ENCODE data around the gene MATCAP1.

MATCAP1 gene

GRCh38 chr16:67207249-67208091 is 23.7 kb upstream of the MATCAP1 start:
- H3K36me3 ChIP-seq (ENCODE audit: control insufficient read depth in 4 of 4, insufficient read depth in 4 of 4, low read length in 3 of 4) = peaks cover 0 to 30% (median 20%) of the 10 kb centered on the region in 4 experiments
- 98% methylated on average over 17 of the region's 21 CpGs for WGBS (ENCODE audit: insufficient coverage)
- H3K27ac ChIP-seq (ENCODE audit: insufficient read depth in 1 of 2, low read depth in 1 of 2, low read length in 2 of 2, poor library complexity in 1 of 2, severe bottlenecking in 2 of 2) = no peak overlapping the region

GRCh38 chr16:67206838-67207248 is 23.1 kb upstream of the MATCAP1 start:
- no peak overlapping the region for H3K27ac ChIP-seq (ENCODE audit: insufficient read depth in 1 of 2, low read depth in 1 of 2, low read length in 2 of 2, poor library complexity in 1 of 2, severe bottlenecking in 2 of 2)
- no peaks in the 10 kb centered on the region for H3K9me3 ChIP-seq (ENCODE audit: control extremely low read depth in 1 of 5, control insufficient read depth in 4 of 5, insufficient read depth in 2 of 5, low read depth in 1 of 5, low read length in 4 of 5)
- ChIA-PET POLR2A (no interaction called here), CTCF (interaction anchor here (1.0 to 4.0 kb wide), 2 partner anchors 13 to 21 kb away, joined by 3 to 17 read pairs; partner anchors contain the start of gene E2F4)
- H3K4me3 ChIP-seq (ENCODE audit: control insufficient read depth in 1 of 7, extremely low read depth in 1 of 7, insufficient read depth in 4 of 7, low read depth in 2 of 7, low read length in 6 of 7) = no peak overlapping the region
- 100% methylated on average over 3 of the region's 3 CpGs for whole genome bisulfite sequencing (ENCODE audit: insufficient coverage)
- DNase-seq = no peak
- H3K4me1 ChIP-seq (ENCODE audit: control extremely low read depth in 1 of 4, control insufficient read depth in 4 of 4, insufficient read depth in 4 of 4, low read length in 3 of 4) = no peaks in the 10 kb centered on the region
- no peaks in the 10 kb centered on the region for H3K27me3 ChIP-seq (replicated peaks in 2 of 5; ENCODE audit: control insufficient read depth in 4 of 5, insufficient read depth in 5 of 5, low read length in 4 of 5)
- peaks cover 2 to 37% (median 25%) of the 10 kb centered on the region in 4 experiments for H3K36me3 ChIP-seq (ENCODE audit: control insufficient read depth in 4 of 4, insufficient read depth in 4 of 4, low read length in 3 of 4)

More at GRCh38 chr16:67207249-67208091, 23.7 kb upstream of the MATCAP1 start:
- POLR2A ChIA-PET = no interaction called here
- Histone ChIP-seq H3K4me3 (ENCODE audit: control insufficient read depth in 1 of 7, extremely low read depth in 1 of 7, insufficient read depth in 4 of 7, low read depth in 2 of 7, low read length in 6 of 7) (no peak overlapping the region), H3K9me3 (ENCODE audit: control extremely low read depth in 1 of 5, control insufficient read depth in 4 of 5, insufficient read depth in 2 of 5, low read depth in 1 of 5, low read length in 4 of 5) (no peaks in the 10 kb centered on the region), H3K4me1 (ENCODE audit: control extremely low read depth in 1 of 4, control insufficient read depth in 4 of 4, insufficient read depth in 4 of 4, low read length in 3 of 4) (no peaks in the 10 kb centered on the region), H3K27me3 (replicated peaks in 2 of 5; ENCODE audit: control insufficient read depth in 4 of 5, insufficient read depth in 5 of 5, low read length in 4 of 5) (no peaks in the 10 kb centered on the region)
- DNase-seq = no peak
- CTCF ChIA-PET = interaction anchor here (2.4 kb wide), 1 partner anchor 9 kb away, joined by 12 read pairs; the partner anchor contains the start of gene ELMO3

- H3K27me3 ChIP-seq (replicated peaks in 2 of 5; ENCODE audit: control insufficient read depth in 4 of 5, insufficient read depth in 5 of 5, low read length in 4 of 5) = no peaks in the 10 kb centered on the region
- H3K4me1 ChIP-seq (ENCODE audit: control extremely low read depth in 1 of 4, control insufficient read depth in 4 of 4, insufficient read depth in 4 of 4, low read length in 3 of 4) = no peaks in the 10 kb centered on the region
- H3K36me3 ChIP-seq (ENCODE audit: control insufficient read depth in 4 of 4, insufficient read depth in 4 of 4, low read length in 3 of 4) = peaks cover 2 to 42% (median 28%) of the 10 kb centered on the region in 4 experiments
- ChIA-PET POLR2A (no interaction called here), CTCF (interaction anchor here (1.0 to 4.0 kb wide), 2 partner anchors 12 to 21 kb away, joined by 3 to 17 read pairs; partner anchors contain the start of gene E2F4)
- WGBS (ENCODE audit: insufficient coverage) = 99% methylated on average over 8 of the region's 8 CpGs
- no peak overlapping the region for H3K27ac ChIP-seq (ENCODE audit: insufficient read depth in 1 of 2, low read depth in 1 of 2, low read length in 2 of 2, poor library complexity in 1 of 2, severe bottlenecking in 2 of 2)
- no peak overlapping the region for H3K4me3 ChIP-seq (ENCODE audit: control insufficient read depth in 1 of 7, extremely low read depth in 1 of 7, insufficient read depth in 4 of 7, low read depth in 2 of 7, low read length in 6 of 7)
- no peak for DNase-seq
- H3K9me3 ChIP-seq (ENCODE audit: control extremely low read depth in 1 of 5, control insufficient read depth in 4 of 5, insufficient read depth in 2 of 5, low read depth in 1 of 5, low read length in 4 of 5) = no peaks in the 10 kb centered on the region
These were observed 22.5 kb upstream of the MATCAP1 start for GRCh38 chr16:67206129-67206837.

- WGBS (ENCODE audit: insufficient coverage) = 69% methylated on average over 4 of the region's 4 CpGs
- ChIA-PET POLR2A (interaction anchor here (0.5 kb wide), 1 partner anchor 641 kb away, joined by 3 read pairs; no protein-coding TSS in a partner anchor), CTCF (interaction anchor here (1.2 to 4.0 kb wide), 2 partner anchors 10 kb away, joined by 5 to 17 read pairs; partner anchors contain the start of gene E2F4)
- H3K27me3 ChIP-seq (replicated peaks in 2 of 5; ENCODE audit: control insufficient read depth in 4 of 5, insufficient read depth in 5 of 5, low read length in 4 of 5) = no peaks in the 10 kb centered on the region
- peaks cover 2 to 52% (median 30%) of the 10 kb centered on the region in 4 experiments for H3K36me3 ChIP-seq (ENCODE audit: control insufficient read depth in 4 of 4, insufficient read depth in 4 of 4, low read length in 3 of 4)
- H3K27ac ChIP-seq (ENCODE audit: insufficient read depth in 1 of 2, low read depth in 1 of 2, low read length in 2 of 2, poor library complexity in 1 of 2, severe bottlenecking in 2 of 2) = no peak overlapping the region
- no peak overlapping the region for H3K4me3 ChIP-seq (ENCODE audit: control insufficient read depth in 1 of 7, extremely low read depth in 1 of 7, insufficient read depth in 4 of 7, low read depth in 2 of 7, low read length in 6 of 7)
- H3K4me1 ChIP-seq (ENCODE audit: control extremely low read depth in 1 of 4, control insufficient read depth in 4 of 4, insufficient read depth in 4 of 4, low read length in 3 of 4) = no peaks in the 10 kb centered on the region
- H3K9me3 ChIP-seq (ENCODE audit: control extremely low read depth in 1 of 5, control insufficient read depth in 4 of 5, insufficient read depth in 2 of 5, low read depth in 1 of 5, low read length in 4 of 5) = no peaks in the 10 kb centered on the region
- DNase-seq = no peak
These were observed 20.3 kb upstream of the MATCAP1 start for GRCh38 chr16:67204076-67204475.

GRCh38 chr16:67202956-67203493 is 19.3 kb upstream of the MATCAP1 start:
- no peak overlapping the region for H3K27ac ChIP-seq (ENCODE audit: insufficient read depth in 1 of 2, low read depth in 1 of 2, low read length in 2 of 2, poor library complexity in 1 of 2, severe bottlenecking in 2 of 2)
- ChIA-PET POLR2A (interaction anchor here (1.3 kb wide), 1 partner anchor 14 kb away, joined by 3 read pairs; no protein-coding TSS in a partner anchor), CTCF (interaction anchor here (0.5 to 4.0 kb wide), 5 partner anchors 8 to 610 kb away, joined by 3 to 17 read pairs (median 6); partner anchors contain the start of gene E2F4)
- no peaks in the 10 kb centered on the region for H3K9me3 ChIP-seq (ENCODE audit: control extremely low read depth in 1 of 5, control insufficient read depth in 4 of 5, insufficient read depth in 2 of 5, low read depth in 1 of 5, low read length in 4 of 5)
- H3K4me1 ChIP-seq (ENCODE audit: control extremely low read depth in 1 of 4, control insufficient read depth in 4 of 4, insufficient read depth in 4 of 4, low read length in 3 of 4) = peaks cover 0 to under 1% (median 0%) of the 10 kb centered on the region in 4 experiments
- no peaks in the 10 kb centered on the region for H3K27me3 ChIP-seq (replicated peaks in 2 of 5; ENCODE audit: control insufficient read depth in 4 of 5, insufficient read depth in 5 of 5, low read length in 4 of 5)
- H3K36me3 ChIP-seq (ENCODE audit: control insufficient read depth in 4 of 4, insufficient read depth in 4 of 4, low read length in 3 of 4) = peaks cover 3 to 57% (median 32%) of the 10 kb centered on the region in 4 experiments
- peak in 1 of 3 donors; percentile 40 for DNase-seq
- WGBS (ENCODE audit: insufficient coverage) = 93% methylated on average over 18 of the region's 23 CpGs
- H3K4me3 ChIP-seq (ENCODE audit: control insufficient read depth in 1 of 7, extremely low read depth in 1 of 7, insufficient read depth in 4 of 7, low read depth in 2 of 7, low read length in 6 of 7) = no peak overlapping the region

GRCh38 chr16:67202426-67202825 is 18.7 kb upstream of the MATCAP1 start:
- Histone ChIP-seq H3K4me3 (ENCODE audit: control insufficient read depth in 1 of 7, extremely low read depth in 1 of 7, insufficient read depth in 4 of 7, low read depth in 2 of 7, low read length in 6 of 7) (no peak overlapping the region), H3K9me3 (ENCODE audit: control extremely low read depth in 1 of 5, control insufficient read depth in 4 of 5, insufficient read depth in 2 of 5, low read depth in 1 of 5, low read length in 4 of 5) (no peaks in the 10 kb centered on the region), H3K27me3 (replicated peaks in 2 of 5; ENCODE audit: control insufficient read depth in 4 of 5, insufficient read depth in 5 of 5, low read length in 4 of 5) (no peaks in the 10 kb centered on the region), H3K27ac (ENCODE audit: insufficient read depth in 1 of 2, low read depth in 1 of 2, low read length in 2 of 2, poor library complexity in 1 of 2, severe bottlenecking in 2 of 2) (no peak overlapping the region), H3K4me1 (ENCODE audit: control extremely low read depth in 1 of 4, control insufficient read depth in 4 of 4, insufficient read depth in 4 of 4, low read length in 3 of 4) (peaks cover 0 to 3% (median 0%) of the 10 kb centered on the region in 4 experiments), H3K36me3 (ENCODE audit: control insufficient read depth in 4 of 4, insufficient read depth in 4 of 4, low read length in 3 of 4) (peaks cover 6 to 63% (median 36%) of the 10 kb centered on the region in 4 experiments)
- WGBS (ENCODE audit: insufficient coverage) = 97% methylated on average over 12 of the region's 12 CpGs
- POLR2A ChIA-PET = interaction anchor here (1.3 kb wide), 1 partner anchor 15 kb away, joined by 3 read pairs; no protein-coding TSS in a partner anchor
- CTCF ChIA-PET = interaction anchor here (1.1 to 1.8 kb wide), 4 partner anchors 8 to 46 kb away, joined by 3 to 7 read pairs (median 4); partner anchors contain the start of gene SLC9A5
- DNase-seq = no peak

Data from common myeloid progenitor, CD34-positive (primary cell).